HCEC 1CT (cell line): ENCODE measurements around the gene EMC9.

Experiments
- DNase-seq: peaks from one replicate; pipeline ENCODE4 v3.0.0-alpha.2; 2017

Gene EMC9

GRCh38 chr14:24141097-24141880 lies at the start of gene EMC9:
Gene EMC9 (minus strand): TSS chr14:24141591. CDS start chr14:24141304, 287 bp downstream.
- DNase-seq, result peak; percentile 99

GRCh38 chr14:24190416-24190815 lies 49.0 kb upstream of the EMC9 start:
- DNase-seq, result no peak

GRCh38 chr14:24189460-24189859 lies 48.1 kb upstream of the EMC9 start:
- DNase-seq, result no peak

GRCh38 chr14:24189059-24189375 lies 47.6 kb upstream of the EMC9 start:
- DNase-seq, result no peak

GRCh38 chr14:24188251-24189058 lies 47.1 kb upstream of the EMC9 start, which contains the start of gene IPO4:
Gene IPO4 (minus strand): TSS chr14:24188816. CDS start chr14:24188787, 29 bp downstream.
- DNase-seq, result peak; percentile 98

- DNase-seq, result no peak
These were observed 46.1 kb upstream of the EMC9 start for GRCh38 chr14:24187539-24187915.

- no peak for DNase-seq
These were observed 45.6 kb upstream of the EMC9 start for GRCh38 chr14:24186831-24187538.

- no peak for DNase-seq
These were observed 44.4 kb upstream of the EMC9 start for GRCh38 chr14:24185741-24186140.

- no peak for DNase-seq
These were observed 43.6 kb upstream of the EMC9 start for GRCh38 chr14:24185026-24185425.

GRCh38 chr14:24184104-24184970 lies 42.9 kb upstream of the EMC9 start:
- DNase-seq, result no peak

GRCh38 chr14:24183014-24183481 lies 41.7 kb upstream of the EMC9 start:
- no peak for DNase-seq

GRCh38 chr14:24182110-24182882 lies 40.9 kb upstream of the EMC9 start:
- no peak for DNase-seq

- DNase-seq, result no peak
These were observed 40.1 kb upstream of the EMC9 start for GRCh38 chr14:24181371-24182077.

GRCh38 chr14:24179961-24180796 lies 38.8 kb upstream of the EMC9 start:
- DNase-seq, result no peak

- DNase-seq, result no peak
These were observed 38.0 kb upstream of the EMC9 start for GRCh38 chr14:24179294-24179960.

GRCh38 chr14:24178399-24179178 lies 37.2 kb upstream of the EMC9 start:
- no peak for DNase-seq

GRCh38 chr14:24177891-24178290 lies 36.5 kb upstream of the EMC9 start:
- no peak for DNase-seq

- DNase-seq, result no peak
These were observed 35.8 kb upstream of the EMC9 start for GRCh38 chr14:24177041-24177825.
